ENCODE measurements around the gene HMCN1. TPM values are rescaled to one million over a fixed set of nuclear protein-coding genes. Genes with fewer than 3 reads are reported as not detected.

HMCN1 gene
- total RNA-seq, 2 donors from 2014 or later: 1.3 to 3.7 TPM

DNA sequence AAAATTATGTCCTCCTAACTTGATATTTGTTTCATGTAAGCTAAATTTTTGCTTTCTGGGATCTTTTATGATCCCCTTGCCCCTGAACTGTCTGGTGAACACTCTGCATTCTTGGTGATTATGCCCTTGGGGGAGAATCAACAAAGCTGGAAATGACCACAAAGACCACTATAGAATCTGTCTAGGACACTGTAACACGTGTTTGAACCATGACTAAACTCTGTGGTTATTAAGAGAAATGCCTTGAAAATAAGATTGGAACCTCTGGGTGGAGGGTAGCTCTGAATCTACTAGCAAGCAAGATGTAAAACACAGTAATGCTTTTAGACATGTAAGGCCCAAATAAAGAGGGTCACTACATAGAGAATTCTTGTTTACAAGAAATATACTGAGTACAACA, 237.5 kb downstream of the HMCN1 start:
- H3K9ac ChIP-seq (ENCODE audit: low read depth in 2 of 2, low read length in 2 of 2): no peak overlapping the region
- no peak overlapping the region for H3K4me3 ChIP-seq
- DNase-seq: no peak
- TF ChIP-seq, protein P1, sequence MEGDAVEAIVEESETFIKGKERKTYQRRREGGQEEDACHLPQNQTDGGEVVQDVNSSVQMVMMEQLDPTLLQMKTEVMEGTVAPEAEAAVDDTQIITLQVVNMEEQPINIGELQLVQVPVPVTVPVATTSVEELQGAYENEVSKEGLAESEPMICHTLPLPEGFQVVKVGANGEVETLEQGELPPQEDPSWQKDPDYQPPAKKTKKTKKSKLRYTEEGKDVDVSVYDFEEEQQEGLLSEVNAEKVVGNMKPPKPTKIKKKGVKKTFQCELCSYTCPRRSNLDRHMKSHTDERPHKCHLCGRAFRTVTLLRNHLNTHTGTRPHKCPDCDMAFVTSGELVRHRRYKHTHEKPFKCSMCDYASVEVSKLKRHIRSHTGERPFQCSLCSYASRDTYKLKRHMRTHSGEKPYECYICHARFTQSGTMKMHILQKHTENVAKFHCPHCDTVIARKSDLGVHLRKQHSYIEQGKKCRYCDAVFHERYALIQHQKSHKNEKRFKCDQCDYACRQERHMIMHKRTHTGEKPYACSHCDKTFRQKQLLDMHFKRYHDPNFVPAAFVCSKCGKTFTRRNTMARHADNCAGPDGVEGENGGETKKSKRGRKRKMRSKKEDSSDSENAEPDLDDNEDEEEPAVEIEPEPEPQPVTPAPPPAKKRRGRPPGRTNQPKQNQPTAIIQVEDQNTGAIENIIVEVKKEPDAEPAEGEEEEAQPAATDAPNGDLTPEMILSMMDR (IDR thresholded peaks at IDR 0.05): no peak
- H3K4me1 ChIP-seq: no peaks in the 10 kb centered on the region
- H3K27me3 ChIP-seq: no peaks in the 10 kb centered on the region
- H3K9me3 ChIP-seq: no peaks in the 10 kb centered on the region
- H3K36me3 ChIP-seq: no peaks in the 10 kb centered on the region
- H3K27ac ChIP-seq: no peak overlapping the region
- intact Hi-C loops (cut with DNase I): no loop called here

DNA sequence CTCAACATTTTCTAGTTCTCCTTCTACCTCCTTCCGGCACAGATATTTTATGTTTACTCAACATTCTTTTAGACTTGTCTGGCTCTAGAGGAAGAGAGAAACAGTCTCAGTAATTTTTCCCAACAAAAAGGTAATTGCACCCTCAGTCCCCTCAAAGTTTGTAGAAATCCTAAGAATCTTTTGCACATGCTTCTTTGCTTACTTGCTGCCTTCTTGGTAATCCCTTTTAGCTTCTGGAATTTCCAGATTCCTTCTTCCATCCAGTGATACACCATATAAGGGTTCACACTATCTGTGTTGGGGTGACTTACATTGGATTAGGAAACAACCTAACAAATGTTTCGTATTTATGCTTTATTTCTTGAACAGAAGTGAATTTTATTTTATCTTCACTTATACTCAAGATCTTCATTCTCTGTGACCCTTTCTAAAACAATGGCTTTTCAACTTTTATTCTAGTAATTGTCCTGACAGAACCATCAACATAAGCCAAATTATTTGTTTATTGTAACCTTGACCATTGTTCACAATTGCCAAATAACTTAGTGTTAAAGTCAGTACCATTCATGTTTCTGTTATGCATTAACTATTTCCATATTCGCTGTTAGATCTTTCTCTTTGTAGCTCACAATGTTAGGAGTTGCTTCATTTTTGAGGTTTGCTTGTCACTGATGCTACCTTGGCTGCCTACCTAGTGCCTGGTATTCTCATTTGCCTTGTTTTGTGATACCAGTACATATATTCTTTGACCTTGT, 238.1 kb downstream of the HMCN1 start:
- no peaks in the 10 kb centered on the region for H3K9me3 ChIP-seq
- no peak overlapping the region for H3K27ac ChIP-seq
- intact Hi-C loops (cut with DNase I): no loop called here
- TF ChIP-seq, protein P1 (IDR thresholded peaks at IDR 0.05): no peak
- H3K4me1 ChIP-seq: no peaks in the 10 kb centered on the region
- H3K9ac ChIP-seq (ENCODE audit: low read depth in 2 of 2, low read length in 2 of 2): no peak overlapping the region
- no peaks in the 10 kb centered on the region for H3K36me3 ChIP-seq
- H3K4me3 ChIP-seq: no peak overlapping the region
- no peaks in the 10 kb centered on the region for H3K27me3 ChIP-seq
- DNase-seq: no peak

DNA sequence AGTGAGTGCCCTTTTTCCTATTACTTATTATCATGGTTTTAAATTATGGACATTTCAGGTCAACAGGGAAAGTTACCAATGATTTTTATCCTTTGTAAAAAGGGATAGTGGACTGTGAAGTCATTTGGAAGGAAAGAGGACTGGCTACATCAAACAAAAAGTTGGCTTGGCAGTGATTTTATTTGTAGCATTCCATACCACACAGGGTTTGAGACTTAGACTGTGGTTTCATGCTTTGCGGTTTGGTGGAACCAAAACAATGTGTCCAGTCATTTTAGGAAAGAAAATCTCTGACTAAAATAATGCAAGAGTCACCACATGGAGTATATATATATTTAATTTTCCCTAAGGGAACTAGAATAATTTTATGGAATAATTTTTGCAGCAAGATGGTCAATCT, 239.5 kb downstream of the HMCN1 start:
- Histone ChIP-seq H3K27me3 (no peaks in the 10 kb centered on the region), H3K4me1 (no peaks in the 10 kb centered on the region), H3K9ac (ENCODE audit: low read depth in 2 of 2, low read length in 2 of 2) (no peak overlapping the region), H3K9me3 (no peaks in the 10 kb centered on the region), H3K36me3 (no peaks in the 10 kb centered on the region), H3K27ac (no peak overlapping the region), H3K4me3 (no peak overlapping the region)
- intact Hi-C loops (cut with DNase I): no loop called here
- DNase-seq: no peak
- TF ChIP-seq, protein P1 (IDR thresholded peaks at IDR 0.05): no peak

DNA sequence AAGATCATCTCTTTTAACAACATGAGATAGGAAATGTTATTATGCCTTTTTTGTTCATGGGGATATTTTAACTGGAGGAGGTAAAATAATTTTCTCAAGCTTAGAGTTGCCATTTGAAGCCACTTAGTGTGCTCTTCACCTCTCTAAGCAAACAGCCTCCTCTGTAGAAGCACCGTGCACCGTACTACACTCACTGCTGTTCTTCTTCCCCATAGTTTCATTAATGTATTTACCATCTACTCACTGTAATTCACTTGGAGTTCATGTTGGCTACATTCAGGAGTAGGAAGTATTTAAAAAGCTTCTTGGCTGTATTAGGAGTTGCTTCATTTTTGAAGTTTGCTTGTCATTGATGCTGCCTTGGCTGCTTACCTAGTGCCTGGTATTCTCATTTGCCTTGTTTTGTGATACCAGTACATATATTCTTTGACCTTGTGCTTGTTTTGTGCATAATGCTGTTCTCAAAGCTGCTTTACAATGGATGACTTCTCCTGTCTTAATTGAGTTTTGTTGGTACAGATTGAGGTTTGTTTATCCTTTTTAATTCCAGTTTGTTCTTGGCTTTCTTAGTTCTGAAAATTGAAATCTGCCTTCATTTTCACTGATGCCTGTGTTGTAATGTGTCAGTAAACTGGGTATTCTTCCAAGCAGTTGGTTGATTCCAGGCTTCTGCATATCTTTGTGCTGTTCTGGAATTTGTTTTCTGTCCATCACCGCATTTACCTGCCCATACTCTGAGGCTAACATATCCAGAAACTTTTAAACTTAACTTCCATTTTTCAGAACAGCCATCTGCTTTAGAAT, 240.4 kb downstream of the HMCN1 start:
- no peak overlapping the region for H3K4me3 ChIP-seq
- no peaks in the 10 kb centered on the region for H3K36me3 ChIP-seq
- H3K27me3 ChIP-seq: no peaks in the 10 kb centered on the region
- H3K9me3 ChIP-seq: no peaks in the 10 kb centered on the region
- H3K27ac ChIP-seq: no peak overlapping the region
- intact Hi-C loops (cut with DNase I): no loop called here
- TF ChIP-seq, protein P1 (IDR thresholded peaks at IDR 0.05): no peak
- H3K4me1 ChIP-seq: no peaks in the 10 kb centered on the region
- DNase-seq: no peak
- no peak overlapping the region for H3K9ac ChIP-seq (ENCODE audit: low read depth in 2 of 2, low read length in 2 of 2)

DNA sequence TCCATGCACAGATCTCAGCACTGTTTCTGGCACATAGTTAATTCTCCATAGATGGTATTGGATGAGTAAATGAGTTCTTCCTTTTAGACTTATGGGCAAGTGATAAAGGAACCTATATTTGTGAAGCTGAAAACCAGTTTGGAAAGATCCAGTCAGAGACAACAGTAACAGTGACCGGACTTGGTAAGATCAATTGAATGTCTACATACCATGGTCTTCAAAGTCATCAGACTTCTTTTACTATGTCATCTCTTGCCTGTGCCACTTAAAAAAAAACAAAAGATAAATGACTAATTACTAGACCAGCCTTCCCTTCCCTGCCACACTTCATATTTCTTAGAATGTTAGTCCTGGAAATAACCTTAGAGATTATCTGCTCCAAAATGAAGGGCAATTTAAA, 246.7 kb downstream of the HMCN1 start:
- Histone ChIP-seq H3K27me3 (no peaks in the 10 kb centered on the region), H3K9ac (ENCODE audit: low read depth in 2 of 2, low read length in 2 of 2) (no peak overlapping the region), H3K9me3 (no peaks in the 10 kb centered on the region), H3K4me1 (no peaks in the 10 kb centered on the region), H3K4me3 (no peak overlapping the region), H3K36me3 (no peaks in the 10 kb centered on the region), H3K27ac (no peak overlapping the region)
- DNase-seq: no peak
- intact Hi-C loops (cut with DNase I): no loop called here
- TF ChIP-seq, protein P1 (IDR thresholded peaks at IDR 0.05): no peak

All from colonic mucosa (tissue), 4 donors.